Measurements from ENCODE around the gene ERCC1. TPM values are rescaled to one million over a fixed set of nuclear protein-coding genes. Genes with fewer than 3 reads are reported as not detected.
"Not testable (repeated sequence)": the region's sequence is repeated elsewhere in the genome, so short reads cannot be mapped to it uniquely, and the experiment has no call there.

ERCC1 gene
- total RNA-seq, 1 donor from 2014 or later, result 71.8 TPM

- no peak overlapping the region for H3K4me3 Mint-ChIP-seq
Observed at GRCh38 chr19:45439190-45439568, 15.5 kb upstream of the ERCC1 start.

GRCh38 chr19:45437328-45437727 lies 13.6 kb upstream of the ERCC1 start:
- Mint-ChIP-seq H3K27ac (no peak overlapping the region), H3K9me3 (no peaks in the 10 kb centered on the region), H3K4me1 (ENCODE audit: unreplicated experiment) (peaks cover 8% of the 10 kb centered on the region), H3K27me3 (peaks cover 3% of the 10 kb centered on the region), H3K4me3 (peak overlapping the region; percentile 58), H3K36me3 (no peaks in the 10 kb centered on the region)
- no peak for TF ChIP-seq CTCF (conservative IDR thresholded peaks at IDR 0.05)
- no peak for DNase-seq (ENCODE audit: extremely low spot score, unreplicated experiment)

More at GRCh38 chr19:45439190-45439568, 15.5 kb upstream of the ERCC1 start:
- Mint-ChIP-seq H3K4me1 (ENCODE audit: unreplicated experiment) (peaks cover 12% of the 10 kb centered on the region), H3K27ac (no peak overlapping the region), H3K36me3 (no peaks in the 10 kb centered on the region), H3K9me3 (no peaks in the 10 kb centered on the region), H3K27me3 (peaks cover 3% of the 10 kb centered on the region)
- no peak for TF ChIP-seq CTCF (conservative IDR thresholded peaks at IDR 0.05)
- DNase-seq (ENCODE audit: extremely low spot score, unreplicated experiment), result no peak

- not testable (repeated sequence) for DNase-seq (ENCODE audit: extremely low spot score, unreplicated experiment); H3K9me3 Mint-ChIP-seq; H3K27ac Mint-ChIP-seq; H3K4me1 Mint-ChIP-seq (ENCODE audit: unreplicated experiment); H3K4me3 Mint-ChIP-seq; H3K36me3 Mint-ChIP-seq
- H3K27me3 Mint-ChIP-seq, result peaks cover 12% of the 10 kb centered on the region
Observed at GRCh38 chr19:45432543-45432942, 8.8 kb upstream of the ERCC1 start.

GRCh38 chr19:45431008-45431407 lies 7.3 kb upstream of the ERCC1 start:
- H3K9me3 Mint-ChIP-seq, H3K27ac Mint-ChIP-seq, H3K4me3 Mint-ChIP-seq: not testable (repeated sequence)

GRCh38 chr19:45429896-45430295 lies 6.2 kb upstream of the ERCC1 start:
- H3K27me3 Mint-ChIP-seq, result peaks cover 11% of the 10 kb centered on the region

More at GRCh38 chr19:45431008-45431407, 7.3 kb upstream of the ERCC1 start:
- not testable (repeated sequence) for DNase-seq (ENCODE audit: extremely low spot score, unreplicated experiment); H3K4me1 Mint-ChIP-seq (ENCODE audit: unreplicated experiment); H3K36me3 Mint-ChIP-seq
- peaks cover 14% of the 10 kb centered on the region for H3K27me3 Mint-ChIP-seq

GRCh38 chr19:45428384-45429231 lies 4.9 kb upstream of the ERCC1 start:
- TF ChIP-seq CTCF (conservative IDR thresholded peaks at IDR 0.05), result peak; percentile 61
- H3K36me3 Mint-ChIP-seq, result no peaks in the 10 kb centered on the region
- no peaks in the 10 kb centered on the region for H3K9me3 Mint-ChIP-seq
- no peak overlapping the region for H3K27ac Mint-ChIP-seq
- H3K27me3 Mint-ChIP-seq, result peaks cover 11% of the 10 kb centered on the region
- peak overlapping the region; percentile 86 for H3K4me3 Mint-ChIP-seq
- DNase-seq (ENCODE audit: extremely low spot score, unreplicated experiment), result no peak
- H3K4me1 Mint-ChIP-seq (ENCODE audit: unreplicated experiment), result peaks cover 12% of the 10 kb centered on the region

More at GRCh38 chr19:45429896-45430295, 6.2 kb upstream of the ERCC1 start:
- not testable (repeated sequence) for H3K9me3 Mint-ChIP-seq; DNase-seq (ENCODE audit: extremely low spot score, unreplicated experiment); H3K4me3 Mint-ChIP-seq; H3K27ac Mint-ChIP-seq; H3K36me3 Mint-ChIP-seq; H3K4me1 Mint-ChIP-seq (ENCODE audit: unreplicated experiment)

- H3K4me1 Mint-ChIP-seq (ENCODE audit: unreplicated experiment), result peaks cover 27% of the 10 kb centered on the region
- no peak for TF ChIP-seq CTCF (conservative IDR thresholded peaks at IDR 0.05)
- no peaks in the 10 kb centered on the region for H3K9me3 Mint-ChIP-seq
- H3K36me3 Mint-ChIP-seq, result no peaks in the 10 kb centered on the region
- H3K4me3 Mint-ChIP-seq, result peak overlapping the region; percentile 96
- no peak for DNase-seq (ENCODE audit: extremely low spot score, unreplicated experiment)
- H3K27ac Mint-ChIP-seq, result peak overlapping the region; percentile 95
- peaks cover 8% of the 10 kb centered on the region for H3K27me3 Mint-ChIP-seq
Observed at GRCh38 chr19:45424191-45425058, 708 bp upstream of the ERCC1 start.
